GM19395 (cell line): Measurements from ENCODE around the gene ZNF761.

ENCODE experiments used
- ATAC-seq: cut with Tn5 transposase; IDR thresholded peaks from one replicate; pipeline ENCODE4 v1.9.1; 2021; ENCODE audit warnings: mild to moderate bottlenecking, moderate library complexity; ENCODE audit not compliant: unreplicated experiment

ZNF761 gene

DNA sequence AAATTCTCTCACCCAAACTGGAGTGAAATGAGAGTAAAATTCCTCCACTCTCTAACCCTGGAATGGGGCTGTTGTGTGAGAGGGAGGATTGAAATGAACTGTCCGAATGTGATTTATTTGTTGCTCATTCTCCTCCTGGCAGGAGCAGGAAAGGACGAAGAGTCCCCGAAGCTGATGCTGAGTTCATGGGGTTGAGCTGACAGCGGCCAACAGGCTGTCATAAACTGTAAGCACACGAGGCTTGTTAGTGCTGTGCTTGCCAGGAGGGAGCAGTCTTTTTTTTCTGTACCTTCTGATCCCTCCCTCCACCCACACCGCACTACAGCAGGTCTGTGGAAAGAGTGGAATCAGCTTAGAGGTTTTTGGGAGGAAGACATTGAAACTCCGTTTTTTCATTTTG, 73.1 kb downstream of the ZNF761 start:
- ATAC-seq: no peak

GRCh38 chr19:53506728-53507127, 74.9 kb downstream of the ZNF761 start:
- no peak for ATAC-seq
